KG1 (cell line): Measurements from ENCODE around the gene CPA3.
A peak's percentile ranks its signal among the peaks of the same experiment; 100 is the strongest.

Experiments
- DNase-seq: peaks from one replicate; lab custom pipeline; 2025; lab: John Stamatoyannopoulos, UW

CPA3 gene

GRCh38 chr3:148922467-148922866 is 57.4 kb downstream of the CPA3 start:
- no peak for DNase-seq

- DNase-seq, result no peak
Measured at GRCh38 chr3:148923592-148923991, 58.5 kb downstream of the CPA3 start.

- DNase-seq, result no peak
Measured at GRCh38 chr3:148924562-148924961, 59.5 kb downstream of the CPA3 start.

- DNase-seq, result no peak
Measured at GRCh38 chr3:148925845-148926244, 60.7 kb downstream of the CPA3 start.

- no peak for DNase-seq
Measured at GRCh38 chr3:148930752-148931151, 65.7 kb downstream of the CPA3 start.

GRCh38 chr3:148931574-148931973 is 66.5 kb downstream of the CPA3 start:
- DNase-seq, result no peak

- DNase-seq, result no peak
Measured at GRCh38 chr3:148932972-148933371, 67.9 kb downstream of the CPA3 start.

- no peak for DNase-seq
Measured at GRCh38 chr3:148937467-148938255, 72.6 kb downstream of the CPA3 start.

GRCh38 chr3:148938306-148938705 is 73.2 kb downstream of the CPA3 start:
- DNase-seq, result no peak

GRCh38 chr3:148938936-148939335 is 73.8 kb downstream of the CPA3 start:
- DNase-seq, result no peak

GRCh38 chr3:148940983-148941382 is 75.9 kb downstream of the CPA3 start:
- DNase-seq, result no peak

- DNase-seq, result peak; percentile 59
Measured at GRCh38 chr3:148943506-148944205, 78.6 kb downstream of the CPA3 start.

GRCh38 chr3:148945116-148945515 is 80.0 kb downstream of the CPA3 start:
- DNase-seq, result no peak
